B cell (primary cell): ENCODE results near the gene TXNL1. TPM values are rescaled to one million over a fixed set of nuclear protein-coding genes. Genes with fewer than 3 reads are reported as not detected.

Source experiments
- ATAC-seq: fragments of 200-7000 bp; cut with Tn5 transposase; one replicate; pipeline ENCODE4 v1.10.0; 2021; ENCODE audit warnings: low read depth, mild to moderate bottlenecking, moderate number of reproducible peaks, moderate library complexity
- CTCF ChIA-PET: fragments of 350-600 bp; sonication (Branson Sonifier 250); formaldehyde crosslinking; loops from one replicate; lab custom pipeline; 2021; ENCODE audit warnings: antibody characterized with exemption, inconsistent platforms; lab: Charles Lee
- POLR2A ChIA-PET: fragments of 350-600 bp; sonication (Branson Sonifier 250); formaldehyde crosslinking; loops from one replicate; lab custom pipeline; 2021; ENCODE audit warnings: antibody characterized with exemption; lab: Charles Lee
- DNase-seq: peaks from one replicate; pipeline ENCODE4 v3.0.0; 2013
- H2AFZ ChIP-seq: 2 replicates; pipeline ENCODE4 v1.6.1; 2012; ENCODE audit warnings: mild to moderate bottlenecking, low read depth, low read length; ENCODE audit not compliant: insufficient read depth, poor library complexity, severe bottlenecking
- H3K27ac ChIP-seq, 2 donors: 1 replicate in 1 of 2; 2 replicates in 1 of 2; pipeline ENCODE4 v1.5.1; 2012 to 2013; ENCODE audit warnings: low read length in 2 of 2, mild to moderate bottlenecking in 2 of 2, moderate library complexity in 1 of 2
- H3K27me3 ChIP-seq, 4 experiments: fragments of 200-600 bp in 1 of 4; sonication (generic) in 1 of 4; replicated peaks in 1 of 4; 1 replicate in 2 of 4; 2 replicates in 2 of 4; pipeline versions ENCODE4 v1.6.1 to v1.7.0; 2013 to 2016; ENCODE audit warnings: low read length in 3 of 4, mild to moderate bottlenecking in 2 of 4, mixed read lengths in 1 of 4, moderate library complexity in 1 of 4; ENCODE audit not compliant: insufficient read depth in 4 of 4, control insufficient read depth in 3 of 4; ENCODE audit errors: control extremely low read depth in 1 of 4
- H3K36me3 ChIP-seq, 2 experiments: replicated peaks in 1 of 2; 1 replicate in 1 of 2; 2 replicates in 1 of 2; pipeline versions ENCODE4 v1.6.1 to v1.7.1; 2013; ENCODE audit warnings: low read length in 1 of 2; ENCODE audit not compliant: insufficient read depth in 2 of 2, control insufficient read depth in 1 of 2; ENCODE audit errors: control extremely low read depth in 1 of 2, extremely low read depth in 1 of 2
- H3K4me1 ChIP-seq, 2 donors: fragments of 200-600 bp in 1 of 2; sonication (generic) in 1 of 2; 1 replicate in 1 of 2; 2 replicates in 1 of 2; pipeline versions ENCODE4 v1.5.1 to v1.6.1; 2013 to 2017; ENCODE audit warnings: low read length in 2 of 2; ENCODE audit not compliant: control insufficient read depth in 2 of 2, insufficient read depth in 2 of 2
- H3K4me2 ChIP-seq: replicated peaks from 2 replicates; pipeline ENCODE3; 2012; ENCODE audit warnings: mild to moderate bottlenecking, low read depth, low read length; ENCODE audit not compliant: poor library complexity, severe bottlenecking
- H3K4me3 ChIP-seq, 5 experiments: fragments of 200-600 bp in 1 of 5; sonication (generic) in 1 of 5; 1 replicate in 3 of 5; 2 replicates in 2 of 5; pipeline versions ENCODE4 v1.5.1 to v1.7.0; 2011 to 2016; ENCODE audit warnings: low read length in 4 of 5, mild to moderate bottlenecking in 4 of 5, low read depth in 2 of 5, control low read depth in 1 of 5, moderate library complexity in 1 of 5; ENCODE audit not compliant: insufficient read depth in 1 of 5; ENCODE audit errors: control extremely low read depth in 1 of 5, extremely low read depth in 1 of 5
- H3K79me2 ChIP-seq: fragments of 200-600 bp; sonication (generic); one replicate; pipeline ENCODE4 v1.6.0; 2016; ENCODE audit warnings: low read length; ENCODE audit not compliant: control insufficient read depth, insufficient read depth
- H3K9ac ChIP-seq: fragments of 200-600 bp; sonication (generic); 2 replicates; pipeline ENCODE4 v1.6.1; 2017; ENCODE audit warnings: mild to moderate bottlenecking, low read length, moderate library complexity
- H3K9me3 ChIP-seq, 3 donors: one replicate each; pipeline versions ENCODE4 v1.6.1 to v1.7.1; 2013; ENCODE audit warnings: low read length in 2 of 3; ENCODE audit not compliant: control insufficient read depth in 2 of 3, insufficient read depth in 1 of 3; ENCODE audit errors: control extremely low read depth in 1 of 3
- H4K20me1 ChIP-seq: 2 replicates; pipeline ENCODE4 v1.6.0; 2012; ENCODE audit warnings: mild to moderate bottlenecking, low read length; ENCODE audit not compliant: insufficient read depth, control insufficient read depth, poor library complexity, severe bottlenecking
- H3K27ac Mint-ChIP-seq: one replicate; pipeline ENCODE4 v1.8.0; 2021; ENCODE audit warnings: mixed read lengths
- H3K27me3 Mint-ChIP-seq: one replicate; pipeline ENCODE4 v1.8.0; 2021; ENCODE audit warnings: mixed read lengths
- H3K4me1 Mint-ChIP-seq: one replicate; pipeline ENCODE4 v1.8.0; 2021; ENCODE audit warnings: mixed read lengths
- H3K4me3 Mint-ChIP-seq: one replicate; pipeline ENCODE4 v1.8.0; 2021; ENCODE audit warnings: mixed read lengths
- H3K9me3 Mint-ChIP-seq: one replicate; pipeline ENCODE4 v1.8.0; 2022; ENCODE audit warnings: mixed read lengths; ENCODE audit not compliant: insufficient read depth
- EZH2 ChIP-seq: IDR thresholded peaks from 2 replicates; pipeline ENCODE4 v1.6.1; 2012; ENCODE audit warnings: borderline replicate concordance, low read depth, mild to moderate bottlenecking, moderate library complexity, low read length; ENCODE audit not compliant: insufficient read depth, poor library complexity, severe bottlenecking
- WGBS: methylation state at CpG from one replicate; pipeline ENCODE4 v1.1.5; 2013; ENCODE audit warnings: missing lambda C conversion rate; ENCODE audit not compliant: insufficient coverage; 5-methylcytosine and 5-hydroxymethylcytosine counted together
- intact Hi-C: fragments of 100-400 bp; cut with micrococcal nuclease; formaldehyde crosslinking; loops from one replicate; pipeline ENCODE4 v1.10.0; 2022
- polyA plus RNA-seq: library from polyadenylated mRNA; depleted of rRNA; stranded (reverse); fragments of >200 nt; gene quantifications from 2 replicates; pipeline ENCODE4 v1.2.3, GENCODE V29; 2012
- total RNA-seq, 2 donors: library from RNA; stranded (reverse); fragments of 120-200 nt in 1 of 2; gene quantifications; 1 replicate in 1 of 2; 2 replicates in 1 of 2; pipeline versions ENCODE4 v1.2.3 to v1.2.4, GENCODE V29; 2013 to 2022
- TF ChIP-seq, protein P1 (sequence below): fragments of 200-600 bp; IDR thresholded peaks from one replicate; pipeline ENCODE4 v1.8.0; 2022; ENCODE audit warnings: antibody characterized with exemption, mild to moderate bottlenecking

Gene TXNL1
- total and polyA plus RNA-seq, 2 donors (not counting 1 experiment from before 2014, with no cell fraction given): 20.2 to 45.4 TPM

DNA sequence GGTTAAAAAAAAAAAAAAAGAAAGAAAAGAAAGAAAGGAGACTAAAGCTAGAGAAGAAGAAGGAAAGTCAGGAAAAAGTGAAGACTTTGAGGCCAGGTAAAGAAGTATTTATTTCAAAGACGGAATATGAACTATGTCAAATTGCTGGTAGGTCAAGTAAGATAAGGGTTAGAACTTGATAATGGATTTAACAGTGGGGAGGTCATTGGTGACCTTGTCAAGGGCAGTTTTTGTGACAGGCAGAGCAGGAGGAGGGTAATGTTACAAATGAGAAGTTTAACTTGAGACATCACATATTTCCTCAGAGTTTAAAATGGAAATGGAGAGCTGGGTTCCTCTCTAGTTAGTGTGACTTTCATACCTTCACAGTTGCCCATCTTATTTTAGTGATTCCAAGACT is 22.3 kb upstream of the TXNL1 start:
- no CpG with 5 or more reads among the region's 1 CpG for WGBS
- TF ChIP-seq, protein P1, sequence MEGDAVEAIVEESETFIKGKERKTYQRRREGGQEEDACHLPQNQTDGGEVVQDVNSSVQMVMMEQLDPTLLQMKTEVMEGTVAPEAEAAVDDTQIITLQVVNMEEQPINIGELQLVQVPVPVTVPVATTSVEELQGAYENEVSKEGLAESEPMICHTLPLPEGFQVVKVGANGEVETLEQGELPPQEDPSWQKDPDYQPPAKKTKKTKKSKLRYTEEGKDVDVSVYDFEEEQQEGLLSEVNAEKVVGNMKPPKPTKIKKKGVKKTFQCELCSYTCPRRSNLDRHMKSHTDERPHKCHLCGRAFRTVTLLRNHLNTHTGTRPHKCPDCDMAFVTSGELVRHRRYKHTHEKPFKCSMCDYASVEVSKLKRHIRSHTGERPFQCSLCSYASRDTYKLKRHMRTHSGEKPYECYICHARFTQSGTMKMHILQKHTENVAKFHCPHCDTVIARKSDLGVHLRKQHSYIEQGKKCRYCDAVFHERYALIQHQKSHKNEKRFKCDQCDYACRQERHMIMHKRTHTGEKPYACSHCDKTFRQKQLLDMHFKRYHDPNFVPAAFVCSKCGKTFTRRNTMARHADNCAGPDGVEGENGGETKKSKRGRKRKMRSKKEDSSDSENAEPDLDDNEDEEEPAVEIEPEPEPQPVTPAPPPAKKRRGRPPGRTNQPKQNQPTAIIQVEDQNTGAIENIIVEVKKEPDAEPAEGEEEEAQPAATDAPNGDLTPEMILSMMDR: no peak
- no peak for TF ChIP-seq EZH2
- H2AFZ ChIP-seq: no peak overlapping the region
- no peaks in the 10 kb centered on the region for H3K4me1 ChIP-seq
- Mint-ChIP-seq H3K4me1 (peaks cover 3% of the 10 kb centered on the region), H3K4me3 (no peak overlapping the region), H3K9me3 (no peaks in the 10 kb centered on the region), H3K27ac (no peak overlapping the region), H3K27me3 (no peaks in the 10 kb centered on the region)
- H3K27ac ChIP-seq: no peak overlapping the region
- H3K27me3 ChIP-seq: no peaks in the 10 kb centered on the region
- intact Hi-C loops: no loop called here
- ChIA-PET CTCF (interaction anchor here (0.9 kb wide), 1 partner anchor 21 kb away, joined by 4 read pairs; no protein-coding TSS in a partner anchor), POLR2A (no interaction called here)
- ATAC-seq (no peak), DNase-seq (no peak)
- no peaks in the 10 kb centered on the region for H3K9me3 ChIP-seq
- no peak overlapping the region for H3K4me2 ChIP-seq
- H3K79me2 ChIP-seq: peaks cover 93% of the 10 kb centered on the region
- no peak overlapping the region for H3K4me3 ChIP-seq
- peaks cover 2% of the 10 kb centered on the region for H4K20me1 ChIP-seq
- no peaks in the 10 kb centered on the region for H3K36me3 ChIP-seq
- no peak overlapping the region for H3K9ac ChIP-seq

DNA sequence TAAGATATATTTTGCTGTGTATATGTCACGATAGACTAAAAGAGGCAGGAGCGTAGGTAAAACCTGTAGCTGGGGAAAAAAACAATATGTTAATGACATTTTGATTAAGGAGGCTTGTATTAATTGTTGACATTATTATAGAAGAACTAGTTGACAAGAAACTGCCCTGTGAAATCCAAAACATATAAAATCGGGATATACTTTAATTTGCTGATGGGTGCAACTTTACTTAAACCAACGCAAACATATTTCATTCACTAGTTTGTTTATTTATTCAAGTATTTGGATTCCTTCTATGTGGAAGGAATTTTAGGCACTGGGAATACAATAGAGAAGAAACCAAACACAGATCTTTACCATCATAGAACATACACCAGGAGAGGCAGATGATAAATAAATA is 20.7 kb upstream of the TXNL1 start:
- Mint-ChIP-seq H3K4me1 (peaks cover 8% of the 10 kb centered on the region), H3K27me3 (no peaks in the 10 kb centered on the region)

More for the DNA sequence above, 20.7 kb upstream of the TXNL1 start:
- intact Hi-C loops: loop anchor here (10.0 kb wide), 2 partner anchors 966 to 1176 kb away; partner anchors contain the start of gene NARS1
- H3K27ac Mint-ChIP-seq: no peak overlapping the region
- no peaks in the 10 kb centered on the region for H4K20me1 ChIP-seq
- H3K4me1 ChIP-seq: peaks cover 0 to 3% of the 10 kb centered on the region in 2 donors
- H3K4me2 ChIP-seq: no peak overlapping the region
- no peak overlapping the region for H3K9ac ChIP-seq
- TF ChIP-seq, protein P1: no peak
- TF ChIP-seq EZH2: no peak
- ATAC-seq (no peak), DNase-seq (no peak)
- WGBS: 100% methylated on average over 1 of the region's 4 CpGs
- peaks cover 93% of the 10 kb centered on the region for H3K79me2 ChIP-seq
- CTCF ChIA-PET: no interaction called here
- H3K36me3 ChIP-seq: no peaks in the 10 kb centered on the region
- no peaks in the 10 kb centered on the region for H3K9me3 Mint-ChIP-seq
- no peaks in the 10 kb centered on the region for H3K27me3 ChIP-seq
- peaks cover 0 to 2% (median 0%) of the 10 kb centered on the region in 3 donors for H3K9me3 ChIP-seq
- no peak overlapping the region for H3K4me3 Mint-ChIP-seq
- no peak overlapping the region for H3K4me3 ChIP-seq
- POLR2A ChIA-PET: no interaction called here
- H3K27ac ChIP-seq: no peak overlapping the region
- no peak overlapping the region for H2AFZ ChIP-seq
